ENCODE measurements around the gene LPP. TPM values are rescaled to one million over a fixed set of nuclear protein-coding genes. Genes with fewer than 3 reads are reported as not detected.

The LPP gene
- total and polyA plus RNA-seq, 8 donors: 4.9 to 84.4 (median 45.9) TPM

- FAIRE-seq (no peak), ATAC-seq (no peak), DNase-seq (no peak)
- Histone ChIP-seq H3K27me3 (no peaks in the 10 kb centered on the region), H3K36me3 (no peaks in the 10 kb centered on the region), H3K27ac (no peak overlapping the region), H3K4me3 (no peak overlapping the region), H3K9me3 (no peaks in the 10 kb centered on the region), H3K4me1 (no peaks in the 10 kb centered on the region)
- intact Hi-C loops (cut with DNase I): no loop called here
- TF ChIP-seq, protein P1, sequence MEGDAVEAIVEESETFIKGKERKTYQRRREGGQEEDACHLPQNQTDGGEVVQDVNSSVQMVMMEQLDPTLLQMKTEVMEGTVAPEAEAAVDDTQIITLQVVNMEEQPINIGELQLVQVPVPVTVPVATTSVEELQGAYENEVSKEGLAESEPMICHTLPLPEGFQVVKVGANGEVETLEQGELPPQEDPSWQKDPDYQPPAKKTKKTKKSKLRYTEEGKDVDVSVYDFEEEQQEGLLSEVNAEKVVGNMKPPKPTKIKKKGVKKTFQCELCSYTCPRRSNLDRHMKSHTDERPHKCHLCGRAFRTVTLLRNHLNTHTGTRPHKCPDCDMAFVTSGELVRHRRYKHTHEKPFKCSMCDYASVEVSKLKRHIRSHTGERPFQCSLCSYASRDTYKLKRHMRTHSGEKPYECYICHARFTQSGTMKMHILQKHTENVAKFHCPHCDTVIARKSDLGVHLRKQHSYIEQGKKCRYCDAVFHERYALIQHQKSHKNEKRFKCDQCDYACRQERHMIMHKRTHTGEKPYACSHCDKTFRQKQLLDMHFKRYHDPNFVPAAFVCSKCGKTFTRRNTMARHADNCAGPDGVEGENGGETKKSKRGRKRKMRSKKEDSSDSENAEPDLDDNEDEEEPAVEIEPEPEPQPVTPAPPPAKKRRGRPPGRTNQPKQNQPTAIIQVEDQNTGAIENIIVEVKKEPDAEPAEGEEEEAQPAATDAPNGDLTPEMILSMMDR (IDR thresholded peaks at IDR 0.05): no peak
- 88 to 93% methylated on average over 1 of the region's 1 CpG for WGBS, 2 donors
These were observed 658.2 kb downstream of the LPP start for GRCh38 chr3:188812198-188812597.

DNA sequence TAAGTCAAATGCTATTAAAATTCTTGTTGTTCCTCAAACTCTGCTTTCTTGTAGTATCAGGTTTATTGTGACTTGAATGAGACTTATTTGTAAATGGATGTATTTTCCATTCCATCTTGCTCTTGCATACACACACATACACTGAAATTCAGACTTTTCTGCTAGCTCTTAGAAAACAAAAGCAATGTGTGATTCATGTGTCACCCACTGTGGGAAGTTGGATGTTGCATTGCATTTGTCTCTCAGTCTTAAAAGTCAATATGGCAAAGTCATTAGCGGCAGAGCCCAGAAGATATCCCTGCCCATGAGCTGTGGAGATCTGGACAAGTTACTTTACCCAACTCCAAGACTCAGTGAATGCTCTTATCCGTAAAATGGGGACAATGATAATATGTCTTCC, 660.6 kb downstream of the LPP start:
- TF ChIP-seq, protein P1 (IDR thresholded peaks at IDR 0.05): no peak
- ATAC-seq (no peak), FAIRE-seq (no peak), DNase-seq (no peak)
- Histone ChIP-seq H3K4me1 (no peaks in the 10 kb centered on the region), H3K27ac (no peak overlapping the region), H3K4me3 (no peak overlapping the region), H3K9me3 (no peaks in the 10 kb centered on the region), H3K36me3 (no peaks in the 10 kb centered on the region), H3K27me3 (no peaks in the 10 kb centered on the region)
- intact Hi-C loops (cut with DNase I): no loop called here
- WGBS, 2 donors: 94 to 97% methylated on average over 2 of the region's 2 CpGs

DNA sequence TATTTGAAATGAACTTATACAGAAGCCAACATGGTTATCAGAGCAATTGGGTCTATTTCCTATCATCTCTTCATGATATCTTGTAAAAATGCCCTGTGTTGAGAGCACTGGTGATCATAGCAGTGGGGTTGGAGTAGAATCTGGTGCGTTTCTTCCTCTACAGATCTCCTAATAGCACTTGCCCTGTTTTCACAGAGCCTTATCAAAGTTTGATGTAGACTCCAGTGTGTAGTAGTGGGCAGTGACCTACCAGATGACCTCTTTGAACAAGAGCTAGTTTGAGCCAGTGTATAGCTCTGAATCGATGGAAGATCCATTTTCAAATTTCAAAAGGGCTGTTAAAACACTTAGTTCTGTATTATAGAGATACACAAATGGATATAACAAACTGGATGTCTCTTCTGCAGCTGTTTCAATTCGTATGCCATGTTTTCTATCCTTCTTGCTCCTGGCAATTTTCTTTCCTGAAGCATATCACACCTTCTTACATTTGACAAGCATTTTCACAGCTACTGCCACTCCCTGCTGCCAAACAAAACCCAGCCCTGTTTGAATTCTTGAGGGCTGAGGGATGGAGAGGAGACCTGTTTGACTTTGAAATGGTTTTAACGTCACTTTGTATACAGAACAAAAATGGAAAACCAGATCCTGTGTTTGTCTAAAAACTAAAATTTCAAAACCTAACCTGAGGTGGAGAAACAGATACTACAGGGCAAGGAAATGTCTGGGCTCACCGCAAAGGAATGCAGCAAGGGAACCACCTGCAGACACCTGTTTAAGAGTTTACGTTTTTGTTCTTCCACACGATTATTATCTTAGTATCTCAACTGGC, 663.4 kb downstream of the LPP start:
- no peaks in the 10 kb centered on the region for H3K36me3 ChIP-seq
- peaks cover 0 to 5% (median 0%) of the 10 kb centered on the region in 3 donors for H3K4me1 ChIP-seq
- no peaks in the 10 kb centered on the region for H3K9me3 ChIP-seq
- no peak overlapping the region for H3K27ac ChIP-seq
- FAIRE-seq (no peak), ATAC-seq (no peak), DNase-seq (no peak)
- intact Hi-C loops (cut with DNase I): no loop called here
- no peaks in the 10 kb centered on the region for H3K27me3 ChIP-seq
- 81 to 83% methylated on average over 7 of the region's 7 CpGs for WGBS, 2 donors
- H3K4me3 ChIP-seq: no peak overlapping the region
- TF ChIP-seq, protein P1 (IDR thresholded peaks at IDR 0.05): no peak

GRCh38 chr3:188817935-188818269, 663.9 kb downstream of the LPP start:
- H3K9me3 ChIP-seq: no peaks in the 10 kb centered on the region
- TF ChIP-seq, protein P1 (IDR thresholded peaks at IDR 0.05): no peak
- no peaks in the 10 kb centered on the region for H3K36me3 ChIP-seq
- no peak overlapping the region for H3K4me3 ChIP-seq
- ATAC-seq (no peak), FAIRE-seq (no peak), DNase-seq (no peak)
- peaks cover 0 to 5% (median 0%) of the 10 kb centered on the region in 3 donors for H3K4me1 ChIP-seq
- H3K27me3 ChIP-seq: no peaks in the 10 kb centered on the region
- intact Hi-C loops (cut with DNase I): no loop called here
- 75 to 77% methylated on average over 3 of the region's 3 CpGs for WGBS, 2 donors
- no peak overlapping the region for H3K27ac ChIP-seq

- H3K4me3 ChIP-seq: no peak overlapping the region
- 96 to 97% methylated on average over 2 of the region's 2 CpGs for WGBS, 2 donors
- DNase-seq: no peak
- ATAC-seq: no peak
- H3K27me3 ChIP-seq: no peaks in the 10 kb centered on the region
- no peak for FAIRE-seq
- H3K4me1 ChIP-seq: peaks cover 0 to 5% (median 0%) of the 10 kb centered on the region in 3 donors
- TF ChIP-seq, protein P1 (IDR thresholded peaks at IDR 0.05): no peak
- no peaks in the 10 kb centered on the region for H3K36me3 ChIP-seq
- intact Hi-C loops (cut with DNase I): no loop called here
- H3K27ac ChIP-seq: no peak overlapping the region
- no peaks in the 10 kb centered on the region for H3K9me3 ChIP-seq
These were observed 664.3 kb downstream of the LPP start for GRCh38 chr3:188818282-188818681.
